PC-9 (cell line): ENCODE data around the gene EIF5. TPM values are rescaled to one million over a fixed set of nuclear protein-coding genes. Genes with fewer than 3 reads are reported as not detected.

Source experiments
- BruUV-seq: library from RNA; stranded (reverse); fragments of 400-500 nt; replicated peaks from 2 replicates; lab custom pipeline; 2021; lab: Mats Ljungman, UMichigan
- CTCF ChIA-PET: fragments of 300-600 bp; sonication (Branson Sonifier 250); formaldehyde crosslinking; loops from one replicate; lab custom pipeline; 2022; ENCODE audit warnings: antibody characterized with exemption; lab: Charles Lee
- POLR2A ChIA-PET: fragments of 300-600 bp; sonication (Branson Sonifier 250); formaldehyde crosslinking; loops from one replicate; lab custom pipeline; 2022; ENCODE audit warnings: antibody characterized with exemption; ENCODE audit not compliant: unreplicated experiment; lab: Charles Lee
- DNase-seq, 2 experiments: peaks; one replicate each; pipeline versions ENCODE4 v3.0.0 to v3.0.0-alpha.2; 2015 to 2022; ENCODE audit warnings: mixed read lengths in 1 of 2
- H2AFZ ChIP-seq: fragments of 200-600 bp; sonication (generic); 2 replicates; pipeline ENCODE4 v1.8.1; 2017; ENCODE audit warnings: antibody characterized with exemption
- H3F3A ChIP-seq: fragments of 200-600 bp; sonication (generic); 2 replicates; pipeline ENCODE4 v1.8.1; 2017; ENCODE audit warnings: antibody characterized with exemption, mild to moderate bottlenecking, low read depth; ENCODE audit not compliant: insufficient read depth
- H3K27ac ChIP-seq: fragments of 200-600 bp; sonication (generic); 2 replicates; pipeline ENCODE4 v1.6.1; 2016; ENCODE audit warnings: mixed run types
- H3K27me3 ChIP-seq: fragments of 200-600 bp; sonication (generic); 2 replicates; pipeline ENCODE4 v1.6.1; 2016; ENCODE audit warnings: low read depth, mixed run types; ENCODE audit not compliant: insufficient read depth
- H3K36me3 ChIP-seq: fragments of 200-600 bp; sonication (generic); 2 replicates; pipeline ENCODE4 v1.6.1; 2016; ENCODE audit warnings: low read depth, mixed run types
- H3K4me1 ChIP-seq: fragments of 200-600 bp; sonication (generic); replicated peaks from 2 replicates; pipeline ENCODE4 v1.6.1; 2016; ENCODE audit warnings: mixed run types; ENCODE audit not compliant: insufficient read depth
- H3K4me2 ChIP-seq: fragments of 200-600 bp; sonication (generic); 2 replicates; pipeline ENCODE4 v1.6.1; 2017; ENCODE audit warnings: mixed run types
- H3K4me3 ChIP-seq: fragments of 200-600 bp; sonication (generic); 2 replicates; pipeline ENCODE4 v1.6.1; 2016; ENCODE audit warnings: mixed run types
- H3K79me2 ChIP-seq: fragments of 200-600 bp; sonication (generic); 2 replicates; pipeline ENCODE4 v1.6.1; 2017; ENCODE audit warnings: low read depth, mixed run types
- H3K9me2 ChIP-seq: fragments of 200-600 bp; sonication (generic); 2 replicates; pipeline ENCODE4 v1.8.1; 2017; ENCODE audit warnings: mild to moderate bottlenecking; ENCODE audit not compliant: insufficient read depth
- H3K9me3 ChIP-seq: fragments of 200-600 bp; sonication (generic); 2 replicates; pipeline ENCODE4 v1.8.1; 2016; ENCODE audit warnings: low read depth; ENCODE audit not compliant: insufficient read depth
- H4K20me1 ChIP-seq: fragments of 200-600 bp; sonication (generic); 2 replicates; pipeline ENCODE4 v1.8.1; 2017; ENCODE audit not compliant: insufficient read depth
- CTCF ChIP-seq: fragments of 200-600 bp; sonication (generic); conservative IDR thresholded peaks from 2 replicates; pipeline ENCODE4 v1.6.1; 2017; ENCODE audit warnings: mixed run types, antibody characterized with exemption, mild to moderate bottlenecking, moderate library complexity
- EZH2 ChIP-seq: fragments of 200-600 bp; sonication (generic); IDR thresholded peaks from 2 replicates; pipeline ENCODE4 v1.8.0; 2017; ENCODE audit warnings: antibody characterized with exemption, low read depth
- intact Hi-C: fragments of 100-400 bp; cut with micrococcal nuclease; formaldehyde crosslinking; loops from one replicate; pipeline ENCODE4 v1.10.0; 2022; ENCODE audit not compliant: unreplicated experiment
- total RNA-seq: library from RNA; stranded (reverse); gene quantifications from 2 replicates; pipeline ENCODE4 v1.2.3, GENCODE V29; 2021

The EIF5 gene
- total RNA-seq, 1 experiment from 2014 or later: 330 TPM

GRCh38 chr14:103372017-103372416, 38.0 kb downstream of the EIF5 start:
- Histone ChIP-seq H4K20me1 (no peaks in the 10 kb centered on the region), H3K4me1 (peaks cover 23% of the 10 kb centered on the region), H3F3A (peaks cover 34% of the 10 kb centered on the region), H3K27me3 (no peaks in the 10 kb centered on the region), H3K79me2 (no peaks in the 10 kb centered on the region), H3K4me2 (peak overlapping the region; percentile 31), H3K4me3 (no peak overlapping the region), H2AFZ (no peak overlapping the region), H3K9me2 (no peaks in the 10 kb centered on the region), H3K9me3 (no peaks in the 10 kb centered on the region), H3K27ac (peak overlapping the region; percentile 63), H3K36me3 (no peaks in the 10 kb centered on the region)
- intact Hi-C loops: no loop called here
- TF ChIP-seq EZH2 (no peak), CTCF (no peak)
- DNase-seq: no peak
- ChIA-PET CTCF (interaction anchor here (1.0 to 1.3 kb wide), 2 partner anchors 17 to 18 kb away, joined by 3 to 4 read pairs; no protein-coding TSS in a partner anchor), POLR2A (interaction anchor here (0.6 to 1.0 kb wide), 4 partner anchors 15 to 361 kb away, joined by 3 to 5 read pairs (median 4); no protein-coding TSS in a partner anchor)
- BruUV-seq: no TSS peak

GRCh38 chr14:103372552-103373304, 38.7 kb downstream of the EIF5 start:
- peak overlapping the region; percentile 31 for H3K4me2 ChIP-seq
- H3K27me3 ChIP-seq: no peaks in the 10 kb centered on the region
- POLR2A ChIA-PET: interaction anchor here (0.6 to 1.0 kb wide), 8 partner anchors 15 to 361 kb away, joined by 3 to 15 read pairs (median 4); no protein-coding TSS in a partner anchor
- no peaks in the 10 kb centered on the region for H3K9me3 ChIP-seq
- no peak overlapping the region for H2AFZ ChIP-seq
- peaks cover 27% of the 10 kb centered on the region for H3K4me1 ChIP-seq
- peak overlapping the region; percentile 63 for H3K27ac ChIP-seq
- BruUV-seq: TSS peak; percentile 87
- H3K79me2 ChIP-seq: no peaks in the 10 kb centered on the region
- no peaks in the 10 kb centered on the region for H4K20me1 ChIP-seq
- H3K36me3 ChIP-seq: no peaks in the 10 kb centered on the region
- TF ChIP-seq EZH2 (no peak), CTCF (no peak)
- CTCF ChIA-PET: interaction anchor here (0.6 to 1.3 kb wide), 4 partner anchors 17 to 266 kb away, joined by 3 to 16 read pairs (median 4); no protein-coding TSS in a partner anchor
- no peaks in the 10 kb centered on the region for H3K9me2 ChIP-seq
- peak; percentile 87 to 96 for DNase-seq
- H3K4me3 ChIP-seq: no peak overlapping the region
- peaks cover 34% of the 10 kb centered on the region for H3F3A ChIP-seq
- intact Hi-C loops: no loop called here

GRCh38 chr14:103374121-103374520, 40.1 kb downstream of the EIF5 start:
- H3K4me2 ChIP-seq: no peak overlapping the region
- BruUV-seq: no TSS peak
- ChIA-PET CTCF (interaction anchor here (1.1 kb wide), 1 partner anchor 17 kb away, joined by 3 read pairs; no protein-coding TSS in a partner anchor), POLR2A (no interaction called here)
- DNase-seq: no peak
- H3K9me3 ChIP-seq: no peaks in the 10 kb centered on the region
- H3K79me2 ChIP-seq: no peaks in the 10 kb centered on the region
- no peak overlapping the region for H3K27ac ChIP-seq
- H3K4me1 ChIP-seq: peaks cover 29% of the 10 kb centered on the region
- H4K20me1 ChIP-seq: no peaks in the 10 kb centered on the region
- peaks cover 34% of the 10 kb centered on the region for H3F3A ChIP-seq
- no peaks in the 10 kb centered on the region for H3K9me2 ChIP-seq
- H3K36me3 ChIP-seq: no peaks in the 10 kb centered on the region
- TF ChIP-seq CTCF (no peak), EZH2 (no peak)
- H3K27me3 ChIP-seq: no peaks in the 10 kb centered on the region
- intact Hi-C loops: no loop called here
- H3K4me3 ChIP-seq: no peak overlapping the region
- H2AFZ ChIP-seq: no peak overlapping the region
